NCI-H2227 (cell line): ENCODE measurements around the gene ADAM12.

Experiments used
- DNase-seq: peaks from one replicate; lab custom pipeline; 2025; ENCODE audit not compliant: unreplicated experiment; lab: John Stamatoyannopoulos, UW

The ADAM12 gene

DNA sequence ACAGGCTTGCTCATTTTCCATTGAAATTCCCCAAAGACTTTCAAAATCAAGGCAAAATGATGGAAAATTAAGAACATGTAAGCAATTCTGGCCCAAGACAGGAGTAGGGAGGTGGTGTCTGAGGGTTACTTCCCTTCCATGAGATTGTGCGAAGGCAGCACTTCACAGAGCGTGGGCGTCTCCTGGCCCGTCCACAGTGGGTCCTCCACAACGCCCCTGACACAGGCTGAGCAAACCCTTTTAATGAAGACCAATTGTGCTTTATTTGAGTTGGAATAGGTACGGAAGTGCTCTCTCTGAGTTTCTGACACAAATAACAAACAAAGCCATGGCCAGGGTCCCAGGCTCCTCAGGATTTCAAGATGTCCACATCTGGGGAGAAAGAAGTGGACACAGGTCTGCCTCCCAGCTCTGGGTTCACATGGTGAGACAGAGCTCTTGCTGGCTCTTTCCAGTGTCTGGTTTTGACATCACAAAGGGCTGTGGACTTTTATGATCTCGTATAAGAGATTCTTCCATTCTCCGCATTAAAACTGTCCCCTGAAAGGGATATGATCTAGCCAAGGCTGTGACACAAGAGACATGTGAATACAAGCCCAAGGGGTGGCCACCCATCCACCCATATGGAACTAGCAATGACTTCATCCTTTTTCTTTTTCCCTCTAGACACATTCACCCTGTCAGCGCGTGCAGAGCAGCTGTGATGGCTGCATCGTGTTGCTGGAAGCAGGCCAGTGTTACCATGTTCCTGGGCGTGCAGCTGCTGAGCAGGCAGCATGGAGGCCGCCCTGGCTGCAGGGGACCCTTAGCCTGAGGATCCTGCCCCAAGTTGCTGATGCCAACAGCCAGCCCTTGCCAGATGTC, 145.6 kb downstream of the ADAM12 start:
- no peak for DNase-seq

DNA sequence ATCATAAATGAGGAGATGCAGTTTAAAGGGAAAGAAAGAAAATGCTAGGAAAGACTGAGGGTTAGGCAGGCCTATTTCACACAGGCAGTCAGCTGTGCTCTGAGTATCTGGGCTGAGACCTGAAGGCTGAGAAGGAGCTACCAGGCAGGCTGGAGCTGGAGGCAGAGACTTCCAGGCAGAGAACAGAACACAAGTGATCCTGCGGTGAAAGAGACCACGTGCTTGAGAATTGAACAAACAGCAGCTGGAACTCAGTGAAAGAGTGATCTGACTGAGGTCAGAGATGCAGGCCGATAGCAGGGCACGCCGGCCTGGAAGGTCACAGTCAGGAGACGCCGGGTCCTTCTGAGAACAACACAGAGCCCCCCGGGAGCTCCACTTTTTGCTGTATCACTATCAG, 147.8 kb downstream of the ADAM12 start:
- no peak for DNase-seq

DNA sequence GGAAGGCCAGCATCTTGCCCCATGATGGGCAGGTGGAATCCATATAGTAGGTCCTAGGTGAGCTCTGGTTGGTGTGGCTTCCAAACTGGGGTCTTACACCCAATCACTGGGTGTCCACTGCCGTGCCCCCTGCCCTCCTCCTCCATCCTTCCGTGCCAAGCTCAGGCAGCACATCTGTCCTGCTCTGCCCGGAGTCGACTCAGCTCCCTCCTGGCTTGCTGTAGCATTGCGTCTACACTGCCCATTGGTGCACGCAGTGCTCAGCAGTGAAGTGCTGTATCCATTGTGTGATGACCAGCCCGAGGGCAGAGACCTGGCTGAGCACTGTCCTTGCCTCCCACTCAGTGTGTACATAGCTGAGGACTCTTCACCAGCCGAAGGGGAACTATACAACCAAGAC, 148.4 kb downstream of the ADAM12 start:
- DNase-seq, result no peak

DNA sequence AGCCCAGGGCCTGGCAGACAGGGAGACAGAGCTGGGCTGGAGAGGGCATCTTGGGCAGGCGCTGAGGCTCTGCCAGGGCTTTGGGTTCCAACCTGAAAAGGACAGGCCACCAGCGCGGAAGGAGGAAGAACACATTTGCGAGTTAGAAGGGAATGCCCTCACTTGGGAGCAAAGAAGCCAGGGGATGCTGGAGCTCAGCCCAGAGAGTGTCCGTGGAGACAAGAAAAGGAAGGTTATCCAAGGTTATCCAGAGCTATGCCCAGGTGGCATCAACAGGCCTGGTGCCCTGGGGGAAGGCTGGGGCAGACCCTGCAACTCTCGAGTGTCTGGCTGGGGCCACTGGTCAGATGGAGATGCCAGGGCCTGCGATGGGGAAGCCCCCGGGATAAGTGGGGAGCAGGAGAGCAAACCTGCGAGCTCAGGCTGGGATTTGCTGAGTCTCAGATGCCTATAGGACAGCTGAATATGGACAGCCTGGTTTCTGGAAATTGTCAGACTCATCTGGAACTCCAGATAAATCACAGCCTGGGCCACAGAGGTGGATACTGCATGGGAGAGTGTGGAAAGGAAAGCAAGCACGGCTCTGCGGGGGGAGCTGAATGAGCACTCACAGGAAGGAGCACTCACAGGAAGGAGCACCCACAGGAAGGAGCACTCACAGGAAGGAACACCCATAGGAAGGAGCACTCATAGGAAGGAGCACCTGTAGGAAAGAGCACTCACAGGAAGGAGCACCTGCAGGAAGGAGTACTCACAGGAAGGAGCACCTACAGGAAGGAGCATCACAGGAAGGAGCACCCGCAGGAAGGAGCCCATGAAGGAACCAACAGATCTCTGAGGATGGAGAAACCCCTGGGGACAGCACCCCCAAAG, 152.1 kb downstream of the ADAM12 start:
- no peak for DNase-seq

DNA sequence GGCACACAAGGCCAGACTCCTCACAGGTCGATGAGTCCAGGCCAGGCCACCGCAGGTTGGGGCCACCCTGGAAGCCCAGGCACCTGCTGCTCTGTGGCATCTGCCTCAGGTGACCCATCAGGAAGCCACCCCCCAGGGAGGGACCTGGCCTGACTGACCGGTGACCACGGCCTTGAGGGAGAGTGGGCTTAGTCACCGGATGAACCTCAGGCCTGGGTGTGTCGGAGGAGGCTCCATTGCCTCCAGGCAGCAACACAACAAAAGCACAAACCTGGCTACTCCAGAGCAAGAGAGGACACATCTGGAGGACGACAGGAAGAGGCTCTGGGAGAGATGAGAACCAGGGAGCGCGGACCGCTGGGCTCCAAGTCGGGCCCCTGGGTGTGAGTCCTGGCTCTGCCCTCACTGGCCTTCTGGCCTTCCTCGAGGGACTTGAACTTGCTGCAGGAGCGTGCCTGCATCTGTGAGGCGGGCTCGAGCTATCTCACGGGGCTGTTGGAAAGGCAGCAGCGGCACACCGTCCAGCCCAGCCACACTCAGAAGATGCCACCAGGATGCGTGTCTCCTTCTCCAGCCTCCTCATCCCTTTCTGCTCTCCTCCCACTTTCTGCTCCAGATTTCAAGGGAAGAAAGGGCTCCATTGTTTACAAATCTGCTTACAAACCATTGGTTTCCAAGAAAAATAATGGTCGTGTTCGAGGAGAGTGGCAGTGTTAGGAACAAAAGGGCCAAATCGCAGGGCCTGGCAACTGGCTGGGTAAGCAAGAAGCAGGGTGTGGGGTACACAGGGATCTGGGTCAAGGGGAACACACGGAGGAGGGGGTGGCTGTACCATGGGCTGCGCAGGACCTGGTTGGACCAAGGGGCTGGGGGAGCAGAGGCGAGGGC, 152.9 kb downstream of the ADAM12 start:
- DNase-seq, result no peak

DNA sequence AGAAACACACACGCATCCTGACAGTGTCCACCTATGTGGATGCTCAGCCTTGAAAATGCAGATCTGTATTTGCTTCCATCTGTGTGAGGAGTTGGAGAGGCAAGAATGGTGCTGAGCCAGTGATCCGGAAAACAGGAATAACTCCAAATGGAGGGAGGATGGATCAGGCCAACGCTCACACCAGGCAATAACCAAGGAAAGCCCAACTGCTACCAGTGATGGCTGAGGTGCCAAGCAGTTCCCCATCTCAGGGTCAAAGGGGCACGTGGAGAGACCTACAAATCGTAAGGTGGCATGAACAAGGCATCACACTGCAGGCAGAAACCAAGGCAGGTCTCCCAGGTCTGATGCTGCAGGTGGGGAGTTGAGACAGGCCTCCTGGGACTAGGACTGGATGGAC, 153.6 kb downstream of the ADAM12 start:
- DNase-seq, result no peak

DNA sequence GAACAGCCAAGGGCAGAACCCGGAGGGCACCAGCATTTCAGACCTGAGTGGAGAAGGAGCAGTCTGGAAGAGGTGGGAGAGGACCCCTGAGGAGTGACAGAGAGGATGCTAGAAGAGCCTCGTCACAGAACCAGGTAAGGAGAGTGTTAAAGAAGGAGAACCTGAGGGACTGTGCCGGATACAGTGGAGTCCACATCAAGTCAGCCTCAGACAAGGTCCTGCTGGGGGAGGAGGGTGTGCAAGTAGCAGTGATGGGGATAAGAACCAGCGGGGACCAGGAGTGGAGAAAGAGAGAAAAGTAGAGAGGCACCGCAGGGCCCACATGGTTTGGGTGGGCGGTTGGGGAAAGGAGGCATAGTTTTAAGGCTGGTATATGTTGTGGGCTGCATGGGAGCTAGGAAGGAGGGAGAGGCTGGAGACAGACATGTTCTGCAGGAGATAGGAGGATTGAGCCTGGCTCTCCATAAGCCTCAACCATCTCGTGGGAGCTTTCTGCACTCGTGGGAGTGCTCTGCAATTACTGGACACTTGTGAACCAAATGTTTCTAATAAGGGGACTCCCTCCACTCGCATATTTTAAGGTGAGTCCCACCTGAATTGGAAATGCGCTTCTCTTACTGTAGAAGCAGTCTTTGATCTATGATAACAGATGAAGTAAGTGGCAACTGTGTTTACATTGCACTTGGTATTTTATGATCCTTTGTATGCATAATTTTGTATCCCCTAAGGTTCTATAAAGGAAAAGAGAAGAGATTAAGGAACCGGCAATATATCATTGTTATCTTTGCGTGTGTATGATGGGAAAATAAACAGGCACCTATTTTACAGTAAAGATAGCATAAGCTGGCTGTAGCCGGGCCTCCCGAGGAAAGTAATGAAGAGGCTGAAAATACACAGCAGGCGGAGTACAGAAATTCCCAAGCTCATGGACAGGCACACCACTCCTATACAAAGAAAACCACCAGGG, 154.8 kb downstream of the ADAM12 start:
- no peak for DNase-seq

DNA sequence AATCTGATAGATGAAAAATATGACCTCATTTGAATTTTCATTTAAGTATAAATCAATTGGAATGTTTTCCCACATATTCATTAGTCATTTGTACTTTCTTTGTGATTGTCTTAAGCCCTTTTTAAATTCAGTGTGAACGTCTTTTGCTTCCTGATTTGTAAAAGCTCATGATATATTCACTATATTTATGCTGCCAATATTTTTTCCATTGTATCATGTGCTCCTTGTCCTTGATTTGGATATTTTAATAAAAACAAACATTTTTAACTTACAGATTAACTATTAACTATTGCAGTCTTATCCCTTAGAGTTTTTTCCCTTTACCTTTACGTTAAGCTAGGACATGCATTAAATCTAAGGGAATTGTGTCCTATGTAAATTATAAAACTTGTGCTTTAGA, 157.7 kb downstream of the ADAM12 start:
- no peak for DNase-seq

DNA sequence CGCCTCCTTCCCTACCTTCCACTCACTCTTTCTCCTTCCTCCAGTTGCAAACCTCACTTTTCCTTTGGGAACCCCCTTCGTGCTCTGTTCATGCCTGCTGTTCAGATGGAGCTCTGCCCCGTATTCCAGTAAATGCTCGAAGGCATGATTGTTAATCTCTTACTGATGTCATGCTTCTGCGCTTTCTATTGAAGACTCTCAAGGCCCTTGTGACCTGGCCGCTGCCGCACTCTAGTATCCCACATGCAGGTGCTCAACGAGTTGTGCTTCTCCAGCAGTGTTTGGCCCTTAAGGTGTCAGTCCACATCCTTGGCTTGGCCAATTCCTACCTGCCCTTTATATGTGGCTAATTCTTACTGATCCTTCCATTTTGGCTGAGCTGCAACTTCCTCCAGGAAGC, 158.6 kb downstream of the ADAM12 start:
- DNase-seq, result no peak

DNA sequence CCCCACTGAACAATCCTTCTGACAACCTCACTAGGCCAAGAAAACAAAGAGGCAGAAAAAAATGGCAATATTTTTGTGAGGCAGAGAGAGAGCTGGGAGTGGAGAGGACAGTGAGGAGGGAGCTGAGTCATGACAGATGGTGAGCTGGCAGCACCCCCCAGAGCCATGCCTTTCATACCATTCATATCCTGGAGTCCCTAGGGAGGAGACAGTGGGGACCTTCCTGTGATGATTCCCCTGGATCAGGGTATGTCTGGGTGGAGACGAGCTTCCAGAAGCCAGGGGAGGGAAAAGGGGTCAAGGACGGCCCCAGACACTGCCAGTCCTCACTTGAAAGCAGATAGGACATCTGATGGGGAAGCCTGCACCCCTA, 160.5 kb downstream of the ADAM12 start:
- DNase-seq, result no peak

DNA sequence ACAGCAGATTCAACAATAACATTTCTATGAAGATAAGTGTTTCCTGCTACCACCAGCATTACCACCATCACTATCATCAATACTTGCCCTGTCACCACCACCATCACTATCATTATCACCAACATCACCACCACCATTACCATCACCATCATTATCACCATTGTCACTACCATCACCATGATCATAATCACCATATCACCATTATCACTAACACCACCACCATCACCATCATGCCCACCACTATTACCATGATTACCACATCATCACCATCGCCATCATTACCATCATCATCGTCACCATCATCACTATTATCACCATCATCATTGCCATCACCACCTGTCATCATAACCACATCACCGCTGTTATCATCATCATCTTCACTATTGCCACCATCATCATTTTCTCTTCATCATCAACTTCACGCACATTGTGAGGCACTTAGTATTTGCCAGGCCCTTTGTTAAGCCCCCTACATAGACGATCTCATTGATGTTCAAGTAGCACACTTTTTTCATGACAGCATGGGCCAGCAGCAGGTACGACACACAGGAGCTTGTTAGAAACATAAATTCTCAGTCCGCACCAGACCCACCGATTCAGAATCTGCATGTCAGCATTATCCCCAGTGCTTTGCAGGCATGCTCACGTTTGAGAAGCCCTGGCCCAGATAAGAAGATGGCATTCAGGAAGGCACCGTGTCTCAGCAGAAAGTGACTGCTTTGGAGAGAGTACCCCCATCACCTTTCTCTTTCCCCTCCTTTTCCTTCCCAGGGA, 161.1 kb downstream of the ADAM12 start:
- DNase-seq, result no peak

DNA sequence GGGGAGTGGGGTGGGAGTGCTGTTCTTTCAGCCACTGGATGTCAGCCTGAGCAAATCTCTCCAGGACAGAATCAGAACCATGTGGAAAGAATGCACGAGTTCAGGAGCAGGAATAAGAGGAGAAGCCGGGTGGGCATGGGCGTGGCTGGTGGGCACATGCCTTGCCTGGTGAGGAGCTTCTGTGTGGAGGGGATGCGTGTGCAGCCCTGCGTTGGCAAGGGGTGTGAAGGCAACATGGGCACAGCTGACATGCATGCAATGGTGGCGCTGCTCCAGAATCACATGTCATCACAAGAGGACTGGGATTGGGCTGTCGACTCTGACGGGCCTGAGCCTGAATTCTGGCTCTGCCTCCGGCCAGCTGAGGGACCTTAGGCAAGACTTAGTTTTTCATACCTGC, 162.1 kb downstream of the ADAM12 start:
- no peak for DNase-seq

DNA sequence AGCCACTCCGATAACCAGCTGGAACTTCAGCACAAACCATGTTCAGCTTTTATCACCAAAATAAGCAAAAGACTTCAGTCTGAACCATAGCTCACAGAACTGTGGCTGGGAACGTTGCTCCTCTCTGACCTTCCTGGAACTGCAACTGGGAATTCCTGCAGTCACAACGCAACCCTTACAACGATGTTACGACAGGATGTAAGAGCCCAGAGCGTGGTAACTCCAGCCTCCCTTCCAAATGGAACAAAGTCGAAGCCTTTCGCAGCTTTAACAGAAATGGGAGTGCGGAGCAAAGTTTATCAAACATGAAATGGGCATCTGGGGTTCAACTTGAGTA, 162.6 kb downstream of the ADAM12 start:
- DNase-seq, result no peak

DNA sequence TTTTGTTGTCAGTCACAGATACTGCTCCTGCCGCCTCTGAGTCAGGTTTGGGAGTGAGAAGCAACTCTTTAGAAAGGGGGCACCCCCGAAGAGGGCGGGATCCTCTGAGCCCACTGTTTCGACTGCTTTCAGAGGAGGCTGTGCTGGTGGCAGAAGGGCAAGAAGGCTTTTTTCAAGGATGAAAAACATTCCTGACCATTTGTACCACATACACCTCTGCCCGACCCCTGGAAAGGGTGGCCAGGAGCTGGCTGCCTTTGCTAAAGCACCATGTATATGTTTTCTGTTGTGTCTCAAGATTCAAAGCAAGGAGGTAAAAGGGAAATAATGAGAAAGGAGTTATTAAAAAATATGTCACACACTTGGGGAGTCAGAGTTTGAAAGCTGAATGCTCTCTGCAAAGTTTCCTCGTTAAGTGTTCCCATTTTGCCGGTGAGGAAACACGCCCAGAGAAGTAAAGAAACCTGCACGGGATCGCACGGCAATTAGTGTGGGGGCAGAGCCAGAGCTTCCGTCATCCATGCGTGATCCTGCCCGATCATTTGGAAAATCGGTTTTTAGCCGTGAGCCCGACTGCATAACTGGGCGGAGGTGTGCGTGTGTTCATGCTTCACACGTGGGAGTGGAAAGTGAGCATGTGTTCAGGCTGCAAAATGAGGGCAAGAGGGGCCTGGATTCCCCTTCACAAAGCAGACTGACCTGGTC, 163.2 kb downstream of the ADAM12 start:
- no peak for DNase-seq

DNA sequence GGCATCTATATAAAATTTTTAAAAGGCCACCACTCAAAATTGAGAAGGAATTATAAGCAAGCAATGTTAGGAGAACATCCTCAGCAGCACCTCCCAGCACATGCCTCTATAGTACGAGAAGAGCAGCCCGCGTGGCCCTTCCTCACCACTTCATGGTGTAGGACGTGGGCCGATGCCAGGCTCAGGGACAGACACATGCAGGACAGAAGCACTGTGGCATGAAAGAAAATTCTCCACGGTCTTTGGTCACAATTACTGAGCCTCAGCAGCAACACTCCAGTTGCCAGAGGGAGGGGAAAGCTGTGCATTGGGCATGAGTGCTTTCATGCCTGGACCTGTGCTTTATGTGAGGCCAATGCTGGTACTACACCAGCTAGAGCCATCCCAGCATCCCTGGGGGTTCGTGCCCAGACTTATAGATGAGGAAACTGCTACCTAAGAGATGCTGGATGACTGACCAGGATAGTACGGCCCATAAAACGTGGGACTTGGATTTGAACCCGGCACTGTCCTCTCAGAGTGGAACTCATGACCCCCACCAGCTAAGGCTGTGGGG, 164.7 kb downstream of the ADAM12 start:
- DNase-seq, result no peak

DNA sequence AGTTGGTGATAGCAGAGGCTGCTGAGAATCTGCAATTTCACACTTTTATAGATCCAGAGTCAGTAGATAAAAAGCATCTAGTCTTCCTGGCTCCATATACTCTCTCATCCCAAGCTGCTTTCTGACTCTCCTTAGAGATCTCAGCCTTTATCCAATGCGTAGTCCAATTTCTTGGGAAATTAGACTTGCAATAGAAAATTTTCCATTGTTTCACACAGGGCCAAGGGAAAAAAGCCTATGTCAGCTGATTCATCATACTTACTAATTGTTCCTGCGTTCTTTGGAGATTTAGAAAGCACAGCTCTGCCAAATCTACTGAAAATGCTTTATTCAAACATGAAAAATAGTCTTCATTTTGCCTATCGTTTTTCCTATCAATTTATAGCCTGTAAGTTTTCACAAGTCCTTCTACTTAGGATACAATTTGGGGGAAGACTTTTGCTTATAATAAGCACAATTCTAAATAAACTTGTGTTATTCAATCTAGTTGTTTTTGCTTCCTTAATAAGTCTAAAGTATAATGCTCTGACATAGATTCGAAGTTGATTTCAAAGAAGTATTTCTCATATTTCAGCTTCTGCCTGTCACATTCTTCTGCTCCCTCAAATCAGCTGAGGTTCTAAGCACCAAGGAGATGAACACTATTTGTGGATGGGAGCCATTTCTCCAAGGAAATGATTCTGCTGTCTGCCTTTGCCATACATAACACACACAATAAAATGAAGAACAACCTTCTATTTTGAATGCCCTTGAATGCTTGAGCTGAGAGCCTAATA, 165.4 kb downstream of the ADAM12 start:
- DNase-seq, result no peak

DNA sequence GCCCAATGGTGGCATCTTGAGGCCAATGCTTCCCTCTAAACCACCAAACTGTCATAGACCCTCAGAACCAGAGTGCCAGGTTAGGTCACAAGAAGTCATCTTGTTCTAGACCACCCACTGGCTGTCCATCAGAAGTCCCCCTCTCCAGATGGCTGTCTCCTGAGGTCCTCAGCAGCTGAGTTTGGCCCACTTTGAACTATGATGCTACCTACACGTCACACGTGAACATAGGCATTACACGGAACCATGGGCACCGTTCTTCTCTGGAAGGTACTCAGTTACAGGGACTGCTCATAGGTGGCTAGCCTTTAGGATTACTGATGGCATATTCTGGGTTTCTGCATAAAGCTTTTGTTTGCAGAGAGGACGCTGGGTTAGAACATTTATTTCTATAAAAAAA, 166.4 kb downstream of the ADAM12 start:
- DNase-seq, result no peak
